Psoas muscle (tissue), 8 donors: Measurements from ENCODE around the gene FASLG. TPM values are rescaled to one million over a fixed set of nuclear protein-coding genes. Genes with fewer than 3 reads are reported as not detected.

Source experiments
- ATAC-seq, 4 donors: fragments of 200-7000 bp; cut with Tn5 transposase; one replicate each; pipeline ENCODE4 v1.9.1; 2020; ENCODE audit warnings: moderate library complexity in 3 of 4, mild to moderate bottlenecking in 2 of 4
- DNase-seq, 2 donors: peaks; one replicate each; pipeline ENCODE4 v3.0.0-alpha.2; 2020
- H3K27ac ChIP-seq: fragments of 200-600 bp; one replicate; pipeline ENCODE4 v1.8.0; 2022
- H3K27me3 ChIP-seq, 3 donors: fragments of 200-600 bp in 1 of 3; one replicate each; pipeline versions ENCODE4 v1.6.1 to v1.8.0; 2013 to 2022; ENCODE audit warnings: low read length in 2 of 3, mild to moderate bottlenecking in 2 of 3, moderate library complexity in 1 of 3; ENCODE audit not compliant: insufficient read depth in 3 of 3
- H3K36me3 ChIP-seq, 2 donors: fragments of 200-600 bp in 1 of 2; one replicate each; pipeline versions ENCODE4 v1.6.1 to v1.8.0; 2013 to 2022; ENCODE audit warnings: low read depth in 1 of 2, mild to moderate bottlenecking in 1 of 2, moderate library complexity in 1 of 2; ENCODE audit not compliant: insufficient read depth in 1 of 2
- H3K4me1 ChIP-seq: fragments of 200-600 bp; one replicate; pipeline ENCODE4 v1.8.0; 2022
- H3K4me3 ChIP-seq: fragments of 200-600 bp; one replicate; pipeline ENCODE4 v1.8.0; 2022; ENCODE audit warnings: mild to moderate bottlenecking
- H3K9me3 ChIP-seq: fragments of 200-600 bp; one replicate; pipeline ENCODE4 v1.8.0; 2022
- CTCF ChIP-seq: fragments of 200-600 bp; IDR thresholded peaks from one replicate; pipeline ENCODE4 v1.8.0; 2022; ENCODE audit warnings: antibody characterized with exemption
- WGBS, 3 donors: extraction: QIAGEN DNeasy Blood & Tissue Kit; methylation state at CpG; one replicate each; pipeline versions ENCODE4 v1.1.6 to v1.1.7; 2013; 5-methylcytosine and 5-hydroxymethylcytosine counted together
- intact Hi-C, 2 donors: fragments of 100-400 bp; cut with DNase I; formaldehyde crosslinking; loops; one replicate each; pipeline versions ENCODE4 v1.11.0 to v1.14.2; 2022
- polyA plus RNA-seq, 3 donors: library from polyadenylated mRNA; stranded (reverse); fragments of 200-250 nt; gene quantifications; one replicate each; pipeline ENCODE4 v1.2.3, GENCODE V29; 2013
- total RNA-seq, 4 donors: library from RNA; stranded (reverse); fragmentation: NEBNext Ultra II Directional in 2 of 4; extraction: Animal tissue kit (Norgen Biotek cat#: 25700) in 2 of 4; gene quantifications; one replicate each; pipeline versions ENCODE4 v1.2.1 to v1.2.4, GENCODE V29; 2021 to 2023
- donor health status: healthy with polysubstance abuse.
- donor health status: DM: no; HTN: no; CAD: no; lungs with moderate emphysema.
- donor health status: Bipolar disorder and iron deficiency.
- donor health status: healthy.
- donor health status: DM: yes; HTN: yes; CAD: no.
- donor health status: DM: no; HTN: no; CAD: no.
- donor health status: DM: no; HTN: no; CAD: no.
- donor health status: DM: yes; HTN: yes; CAD: no.

FASLG gene
- total and polyA plus RNA-seq, 7 donors: 0.17 TPM; not detected in 6

GRCh38 chr1:172674831-172675613 is 16.1 kb downstream of the FASLG start:
- Histone ChIP-seq H3K9me3 (no peaks in the 10 kb centered on the region), H3K27me3 (no peaks in the 10 kb centered on the region), H3K36me3 (no peaks in the 10 kb centered on the region), H3K4me1 (no peaks in the 10 kb centered on the region), H3K27ac (no peak overlapping the region), H3K4me3 (no peak overlapping the region)
- no peak for ATAC-seq
- WGBS, 3 donors: 50 to 59% (median 51%) methylated on average over 4 of the region's 4 CpGs
- TF ChIP-seq CTCF: no peak
- intact Hi-C loops: no loop called here
- DNase-seq: no peak

GRCh38 chr1:172679000-172679772 is 20.3 kb downstream of the FASLG start:
- H3K27me3 ChIP-seq: no peaks in the 10 kb centered on the region
- no peak for ATAC-seq
- H3K4me3 ChIP-seq: no peak overlapping the region
- TF ChIP-seq CTCF: no peak
- DNase-seq: no peak
- intact Hi-C loops: no loop called here
- H3K36me3 ChIP-seq: no peaks in the 10 kb centered on the region
- WGBS, 3 donors: 26 to 30% (median 28%) methylated on average over 6 of the region's 6 CpGs
- no peak overlapping the region for H3K27ac ChIP-seq
- H3K4me1 ChIP-seq: no peaks in the 10 kb centered on the region
- no peaks in the 10 kb centered on the region for H3K9me3 ChIP-seq

GRCh38 chr1:172680244-172680643 is 21.3 kb downstream of the FASLG start:
- ATAC-seq (no peak), DNase-seq (no peak)
- intact Hi-C loops: no loop called here
- H3K27me3 ChIP-seq: no peaks in the 10 kb centered on the region
- no peak for TF ChIP-seq CTCF
- no peak overlapping the region for H3K4me3 ChIP-seq
- no peak overlapping the region for H3K27ac ChIP-seq
- no peaks in the 10 kb centered on the region for H3K36me3 ChIP-seq
- no peaks in the 10 kb centered on the region for H3K4me1 ChIP-seq
- H3K9me3 ChIP-seq: no peaks in the 10 kb centered on the region

- H3K9me3 ChIP-seq: no peaks in the 10 kb centered on the region
- no peaks in the 10 kb centered on the region for H3K27me3 ChIP-seq
- H3K27ac ChIP-seq: no peak overlapping the region
- intact Hi-C loops: no loop called here
- TF ChIP-seq CTCF: no peak
- DNase-seq: no peak
- H3K36me3 ChIP-seq: no peaks in the 10 kb centered on the region
- ATAC-seq: no peak
- 37 to 61% (median 59%) methylated on average over 2 of the region's 2 CpGs for WGBS, 3 donors
- no peak overlapping the region for H3K4me3 ChIP-seq
- H3K4me1 ChIP-seq: no peaks in the 10 kb centered on the region
Observed at GRCh38 chr1:172680733-172681275, 21.9 kb downstream of the FASLG start.
